Astrocyte (in vitro differentiated cells and primary cell): ENCODE measurements around the gene SLC44A1. TPM values are rescaled to one million over a fixed set of nuclear protein-coding genes. Genes with fewer than 3 reads are reported as not detected.
A peak's percentile ranks its signal among the peaks of the same experiment; 100 is the strongest.

Experiments
- DNase-seq: peaks from one replicate; pipeline ENCODE4 v3.0.0-alpha.2; 2010; ENCODE audit warnings: low read depth
- FAIRE-seq: peaks from 2 replicates; lab custom pipeline; 2011; peaks lifted over from hg19 to GRCh38; lab: Jason Lieb, UNC
- H2AFZ ChIP-seq: 2 replicates; pipeline ENCODE4 v1.6.0; 2012; ENCODE audit warnings: low read depth, low read length, inconsistent platforms
- H3K27ac ChIP-seq: 2 replicates; pipeline ENCODE4 v1.5.1; 2011; ENCODE audit warnings: low read depth, low read length, inconsistent platforms
- H3K27me3 ChIP-seq: 2 replicates; pipeline ENCODE4 v1.6.0; 2011; ENCODE audit warnings: low read length, inconsistent platforms; ENCODE audit not compliant: insufficient read depth
- H3K36me3 ChIP-seq: 2 replicates; pipeline ENCODE4 v1.5.1; 2011; ENCODE audit warnings: low read length, inconsistent platforms; ENCODE audit not compliant: insufficient read depth
- H3K4me1 ChIP-seq: 2 replicates; pipeline ENCODE4 v1.5.1; 2011; ENCODE audit warnings: low read length, inconsistent platforms; ENCODE audit not compliant: insufficient read depth
- H3K4me2 ChIP-seq: 2 replicates; pipeline ENCODE4 v1.6.0; 2012; ENCODE audit warnings: low read length, inconsistent platforms
- H3K4me3 ChIP-seq: 2 replicates; pipeline ENCODE4 v1.5.1; 2011; ENCODE audit warnings: low read depth, mild to moderate bottlenecking, low read length, inconsistent platforms; ENCODE audit not compliant: insufficient read depth
- H3K79me2 ChIP-seq: 2 replicates; pipeline ENCODE4 v1.6.0; 2012; ENCODE audit warnings: mild to moderate bottlenecking, low read length, inconsistent platforms; ENCODE audit not compliant: insufficient read depth
- H3K9ac ChIP-seq: 2 replicates; pipeline ENCODE4 v1.6.0; 2012; ENCODE audit warnings: mild to moderate bottlenecking, low read length, inconsistent platforms
- H3K9me3 ChIP-seq: 2 replicates; pipeline ENCODE4 v1.5.1; 2012; ENCODE audit warnings: low read depth, mild to moderate bottlenecking, low read length, inconsistent platforms; ENCODE audit not compliant: insufficient read depth
- H4K20me1 ChIP-seq: 2 replicates; pipeline ENCODE4 v1.6.0; 2012; ENCODE audit warnings: low read length, inconsistent platforms; ENCODE audit not compliant: insufficient read depth
- H3K27ac Mint-ChIP-seq: one replicate; pipeline ENCODE4 v1.8.0; 2021; ENCODE audit warnings: mild to moderate bottlenecking, mixed read lengths; ENCODE audit not compliant: unreplicated experiment
- H3K27me3 Mint-ChIP-seq: one replicate; pipeline ENCODE4 v1.8.0; 2021; ENCODE audit warnings: low read depth, mixed read lengths; ENCODE audit not compliant: unreplicated experiment
- H3K36me3 Mint-ChIP-seq: one replicate; pipeline ENCODE4 v1.8.0; 2021; ENCODE audit warnings: low read depth, mixed read lengths; ENCODE audit not compliant: unreplicated experiment
- H3K4me1 Mint-ChIP-seq: one replicate; pipeline ENCODE4 v1.8.0; 2021; ENCODE audit warnings: low read depth, mixed read lengths; ENCODE audit not compliant: unreplicated experiment
- H3K4me3 Mint-ChIP-seq: one replicate; pipeline ENCODE4 v1.8.0; 2021; ENCODE audit warnings: mild to moderate bottlenecking, moderate library complexity, mixed read lengths; ENCODE audit not compliant: unreplicated experiment
- H3K9me3 Mint-ChIP-seq: one replicate; pipeline ENCODE4 v1.8.0; 2021; ENCODE audit warnings: mild to moderate bottlenecking, mixed read lengths; ENCODE audit not compliant: unreplicated experiment
- EZH2 ChIP-seq: IDR thresholded peaks from 2 replicates; pipeline ENCODE4 v1.6.1; 2012; ENCODE audit warnings: mild to moderate bottlenecking, low read length, inconsistent platforms; ENCODE audit not compliant: insufficient read depth
- total RNA-seq: library from RNA; stranded (reverse); gene quantifications from 2 replicates; pipeline ENCODE4 v1.2.1, GENCODE V29; 2021
- TF ChIP-seq, protein P1 (sequence below): IDR thresholded peaks from 2 replicates; pipeline ENCODE4 v1.5.1; 2011; ENCODE audit warnings: low read depth, mild to moderate bottlenecking, inconsistent platforms, low read length, moderate library complexity; ENCODE audit not compliant: insufficient read depth

Gene SLC44A1
- total RNA-seq, 1 donor from 2014 or later = 43.8 TPM

DNA sequence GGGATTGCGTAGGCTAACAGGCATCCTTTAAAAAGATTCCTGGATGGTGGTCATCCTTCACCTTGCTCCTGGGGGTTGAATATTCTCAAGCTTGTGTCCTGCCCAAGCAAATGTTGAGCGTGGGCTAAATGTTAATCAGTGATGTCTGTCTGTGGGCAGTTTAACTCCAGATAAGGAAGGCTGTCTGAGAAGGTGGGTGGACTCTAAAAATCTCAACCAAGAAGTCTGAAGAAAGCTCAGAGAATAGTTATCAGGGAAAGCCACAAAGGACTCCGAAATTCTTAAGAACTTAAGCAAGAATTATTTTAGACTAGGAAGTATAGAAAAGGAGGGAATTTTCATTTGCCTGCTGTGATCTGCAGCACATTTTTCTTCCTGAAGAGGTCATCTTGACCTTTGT lies 125.5 kb downstream of the SLC44A1 start:
- Histone ChIP-seq H3K9ac (no peak overlapping the region), H3K27me3 (no peaks in the 10 kb centered on the region), H3K27ac (no peak overlapping the region), H3K4me2 (no peak overlapping the region), H2AFZ (no peak overlapping the region), H3K4me1 (no peaks in the 10 kb centered on the region), H3K9me3 (no peaks in the 10 kb centered on the region), H3K79me2 (no peaks in the 10 kb centered on the region), H4K20me1 (no peaks in the 10 kb centered on the region), H3K4me3 (no peak overlapping the region), H3K36me3 (no peaks in the 10 kb centered on the region)
- Mint-ChIP-seq H3K4me1 (peaks cover 13% of the 10 kb centered on the region), H3K4me3 (no peak overlapping the region), H3K27me3 (no peaks in the 10 kb centered on the region), H3K36me3 (peaks cover 13% of the 10 kb centered on the region), H3K27ac (no peak overlapping the region), H3K9me3 (no peaks in the 10 kb centered on the region)
- no peak for TF ChIP-seq EZH2
- TF ChIP-seq, protein P1, sequence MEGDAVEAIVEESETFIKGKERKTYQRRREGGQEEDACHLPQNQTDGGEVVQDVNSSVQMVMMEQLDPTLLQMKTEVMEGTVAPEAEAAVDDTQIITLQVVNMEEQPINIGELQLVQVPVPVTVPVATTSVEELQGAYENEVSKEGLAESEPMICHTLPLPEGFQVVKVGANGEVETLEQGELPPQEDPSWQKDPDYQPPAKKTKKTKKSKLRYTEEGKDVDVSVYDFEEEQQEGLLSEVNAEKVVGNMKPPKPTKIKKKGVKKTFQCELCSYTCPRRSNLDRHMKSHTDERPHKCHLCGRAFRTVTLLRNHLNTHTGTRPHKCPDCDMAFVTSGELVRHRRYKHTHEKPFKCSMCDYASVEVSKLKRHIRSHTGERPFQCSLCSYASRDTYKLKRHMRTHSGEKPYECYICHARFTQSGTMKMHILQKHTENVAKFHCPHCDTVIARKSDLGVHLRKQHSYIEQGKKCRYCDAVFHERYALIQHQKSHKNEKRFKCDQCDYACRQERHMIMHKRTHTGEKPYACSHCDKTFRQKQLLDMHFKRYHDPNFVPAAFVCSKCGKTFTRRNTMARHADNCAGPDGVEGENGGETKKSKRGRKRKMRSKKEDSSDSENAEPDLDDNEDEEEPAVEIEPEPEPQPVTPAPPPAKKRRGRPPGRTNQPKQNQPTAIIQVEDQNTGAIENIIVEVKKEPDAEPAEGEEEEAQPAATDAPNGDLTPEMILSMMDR = no peak
- FAIRE-seq = no peak
- DNase-seq = peak; percentile 72

DNA sequence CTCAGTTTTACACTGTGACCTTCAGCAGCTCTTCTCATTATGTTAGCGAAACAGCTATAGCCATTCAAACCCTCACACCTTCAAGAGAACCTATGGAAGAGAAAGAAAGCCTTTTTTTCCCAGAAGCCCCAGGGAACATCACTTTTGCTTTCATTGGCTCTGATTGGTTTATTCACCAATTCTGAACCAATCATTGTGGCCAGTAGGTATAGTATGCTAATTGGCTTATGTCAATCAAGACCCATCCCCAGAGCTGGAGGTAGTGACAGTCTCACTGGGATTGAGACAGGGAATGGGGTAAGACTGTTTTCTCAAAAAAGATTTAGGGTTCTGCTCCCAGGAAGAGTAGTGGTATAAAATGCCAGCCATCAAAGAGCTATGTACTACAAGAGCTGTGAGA lies 129.3 kb downstream of the SLC44A1 start:
- Histone ChIP-seq H3K27me3 (no peaks in the 10 kb centered on the region), H3K79me2 (no peaks in the 10 kb centered on the region), H4K20me1 (no peaks in the 10 kb centered on the region), H3K36me3 (no peaks in the 10 kb centered on the region), H3K4me1 (no peaks in the 10 kb centered on the region), H3K27ac (no peak overlapping the region), H3K9ac (no peak overlapping the region), H3K9me3 (no peaks in the 10 kb centered on the region), H3K4me2 (no peak overlapping the region), H3K4me3 (no peak overlapping the region), H2AFZ (no peak overlapping the region)
- peaks cover 16% of the 10 kb centered on the region for H3K36me3 Mint-ChIP-seq
- no peak overlapping the region for H3K4me3 Mint-ChIP-seq
- no peaks in the 10 kb centered on the region for H3K9me3 Mint-ChIP-seq
- TF ChIP-seq EZH2 = no peak
- TF ChIP-seq, protein P1 = no peak
- FAIRE-seq = no peak
- peaks cover 8% of the 10 kb centered on the region for H3K4me1 Mint-ChIP-seq
- H3K27ac Mint-ChIP-seq = no peak overlapping the region
- no peaks in the 10 kb centered on the region for H3K27me3 Mint-ChIP-seq
- no peak for DNase-seq

DNA sequence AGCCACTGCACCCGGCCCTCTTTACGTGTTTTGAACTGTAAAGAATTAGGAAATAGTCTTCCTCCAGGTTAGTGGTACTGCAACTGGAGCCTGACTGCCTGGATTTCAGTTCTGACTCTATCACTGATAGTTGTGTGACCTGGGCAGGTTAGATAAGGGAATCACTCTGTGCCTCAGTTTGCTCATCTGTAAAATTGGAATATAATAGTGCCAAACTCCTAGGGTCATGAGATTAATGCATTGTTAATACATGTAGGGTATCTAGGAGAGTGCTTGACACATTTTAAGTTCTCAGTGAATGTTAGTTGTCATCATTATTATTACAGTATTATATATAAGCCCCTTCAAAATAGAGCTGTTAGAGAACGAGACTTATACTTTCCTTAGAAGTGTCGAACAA lies 130.9 kb downstream of the SLC44A1 start:
- H3K4me2 ChIP-seq = no peak overlapping the region
- H4K20me1 ChIP-seq = no peaks in the 10 kb centered on the region
- FAIRE-seq = no peak
- no peaks in the 10 kb centered on the region for H3K36me3 ChIP-seq
- no peak overlapping the region for H3K27ac ChIP-seq
- Mint-ChIP-seq H3K27me3 (no peaks in the 10 kb centered on the region), H3K27ac (no peak overlapping the region), H3K4me1 (peaks cover 3% of the 10 kb centered on the region), H3K36me3 (peaks cover 13% of the 10 kb centered on the region), H3K9me3 (no peaks in the 10 kb centered on the region), H3K4me3 (no peak overlapping the region)
- H2AFZ ChIP-seq = no peak overlapping the region
- H3K27me3 ChIP-seq = no peaks in the 10 kb centered on the region
- H3K4me1 ChIP-seq = no peaks in the 10 kb centered on the region
- H3K9me3 ChIP-seq = no peaks in the 10 kb centered on the region
- H3K4me3 ChIP-seq = no peak overlapping the region
- no peak for DNase-seq
- H3K9ac ChIP-seq = no peak overlapping the region
- H3K79me2 ChIP-seq = no peaks in the 10 kb centered on the region
- no peak for TF ChIP-seq EZH2
- TF ChIP-seq, protein P1 = no peak
